ENCODE data around the gene PTPRM.

The PTPRM gene

DNA sequence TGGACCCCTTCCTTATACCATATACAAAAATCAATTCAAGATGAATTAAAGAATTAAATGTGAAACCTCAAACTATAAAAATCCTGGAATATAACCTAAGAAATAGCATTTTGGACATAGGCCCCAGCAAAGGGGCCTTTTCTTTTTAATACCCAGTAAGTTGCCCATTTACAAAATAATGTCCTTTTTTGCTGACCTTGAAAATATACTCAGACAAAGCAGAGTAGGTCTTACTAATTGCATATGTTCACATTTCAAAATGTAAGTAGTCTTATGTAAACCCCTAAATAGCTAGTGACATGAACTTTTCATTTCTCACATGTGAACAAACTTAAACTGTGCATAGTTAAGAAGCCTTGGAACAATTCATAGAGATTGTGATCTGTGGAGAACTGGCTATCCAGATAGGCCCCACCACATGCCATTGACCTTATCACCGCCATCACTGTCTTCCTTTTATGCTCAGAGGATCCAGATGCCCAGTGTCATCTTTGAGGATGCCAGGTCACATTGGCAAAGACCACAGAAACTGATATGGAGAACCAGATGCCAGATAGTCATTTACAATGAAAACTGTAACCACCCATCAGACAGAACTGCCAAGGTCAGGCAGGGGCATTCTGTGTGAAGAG, 759.8 kb downstream of the PTPRM start:
- no peak for DNase-seq (ENCODE audit: low read depth)

DNA sequence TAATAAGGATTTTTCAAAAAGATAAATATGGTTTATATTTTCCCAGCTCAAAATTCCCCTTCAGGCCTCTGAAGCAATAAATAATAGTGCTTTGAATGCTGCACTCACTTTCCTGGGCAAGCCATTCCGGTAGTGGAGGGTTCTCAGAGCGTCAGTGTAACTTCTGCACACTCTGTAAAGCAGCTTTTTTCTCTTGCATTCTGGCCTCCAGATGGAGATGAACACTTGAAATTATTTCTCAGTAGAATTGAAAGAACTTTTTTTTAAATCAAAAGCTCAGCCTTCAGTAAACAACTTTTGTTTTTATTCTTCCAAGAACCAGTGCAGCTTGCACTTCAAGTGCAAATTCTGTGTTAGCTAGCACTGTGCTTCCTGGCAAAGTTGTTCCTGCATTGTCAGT, 761.0 kb downstream of the PTPRM start:
- DNase-seq (ENCODE audit: low read depth): no peak

DNA sequence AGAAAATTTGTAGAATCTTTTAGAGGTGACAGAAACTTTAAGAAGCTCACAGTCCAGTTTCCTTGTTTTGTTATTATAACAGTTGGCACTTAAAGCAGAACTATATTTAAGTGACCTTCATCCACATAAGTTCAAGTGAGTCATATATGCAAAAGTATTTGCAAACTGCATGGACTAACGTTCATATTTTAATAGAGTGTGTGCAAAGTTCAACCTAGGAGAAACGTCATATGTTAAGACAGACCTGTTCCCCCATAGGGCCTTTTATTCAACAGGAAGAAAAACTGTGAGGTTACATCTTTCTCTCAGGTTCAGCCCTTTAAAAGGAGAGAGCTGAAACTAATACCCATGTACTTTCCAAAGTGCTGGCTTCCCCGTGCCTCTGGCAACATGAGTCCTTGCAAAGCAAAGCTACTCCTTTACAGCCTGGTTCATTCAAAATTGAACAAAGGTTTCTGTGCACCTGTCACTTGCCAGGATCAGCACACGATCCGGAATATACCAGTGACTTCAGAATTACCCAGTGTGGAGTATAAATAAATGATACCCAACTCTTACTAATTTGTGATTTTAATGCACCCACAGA, 762.2 kb downstream of the PTPRM start:
- no peak for DNase-seq (ENCODE audit: low read depth)

DNA sequence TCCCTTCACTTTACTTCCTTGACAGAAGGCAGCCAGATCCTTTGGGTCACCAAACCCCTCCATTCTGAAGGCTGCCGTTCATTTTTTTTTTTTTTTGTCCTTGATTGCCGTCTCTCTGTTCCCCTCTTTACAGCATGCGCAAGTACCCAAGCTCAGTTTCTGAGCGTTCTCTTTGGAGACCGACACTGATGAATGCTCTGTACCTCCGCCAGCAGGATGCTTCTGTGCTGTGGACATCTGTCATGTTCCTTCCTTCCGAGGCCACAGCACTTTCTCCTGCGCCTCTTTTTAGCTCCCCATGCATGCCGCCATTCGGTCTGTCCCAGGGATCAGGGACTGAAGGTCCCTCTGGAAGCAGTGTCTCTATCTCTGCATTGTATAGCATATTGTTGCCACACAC, 763.5 kb downstream of the PTPRM start:
- DNase-seq (ENCODE audit: low read depth): no peak

DNA sequence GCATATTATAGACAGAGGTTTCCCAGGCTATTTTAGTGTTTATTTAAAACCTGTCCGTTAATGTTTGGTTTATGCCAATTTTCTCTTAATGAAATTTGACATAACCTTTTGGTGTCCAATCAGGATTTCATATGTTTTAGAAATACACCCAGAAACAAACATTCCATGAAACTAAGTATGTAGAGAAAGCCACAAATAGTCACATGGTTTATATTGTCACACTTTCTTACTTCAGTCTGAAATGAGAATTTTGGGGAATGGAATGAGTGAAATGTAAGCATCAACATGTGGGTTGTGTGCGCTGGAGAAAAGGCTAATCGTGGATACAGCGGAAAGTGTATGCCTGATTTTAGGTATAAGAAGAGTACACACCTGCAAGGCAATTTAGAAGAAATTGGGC, 765.2 kb downstream of the PTPRM start:
- no peak for DNase-seq (ENCODE audit: low read depth)

DNA sequence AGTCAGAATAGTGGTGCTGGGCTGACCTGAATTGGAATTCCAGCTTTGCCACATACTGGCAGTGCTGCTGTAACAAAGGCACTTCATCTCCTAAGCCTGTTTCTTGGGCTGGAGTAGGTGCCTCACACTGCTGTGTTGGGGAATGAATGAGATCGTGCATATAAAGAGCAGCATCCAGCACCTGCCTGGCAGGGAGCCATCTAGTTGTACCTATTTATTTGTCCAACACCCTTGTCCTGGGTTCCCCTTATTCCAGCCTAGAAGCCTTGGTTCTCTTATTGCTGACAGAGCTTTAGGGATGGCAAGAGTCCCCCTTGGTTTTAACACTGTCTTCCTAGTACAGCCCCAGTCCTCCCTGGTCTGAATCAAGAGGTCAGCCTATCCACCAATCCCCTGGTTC, 766.8 kb downstream of the PTPRM start:
- DNase-seq (ENCODE audit: low read depth): no peak

DNA sequence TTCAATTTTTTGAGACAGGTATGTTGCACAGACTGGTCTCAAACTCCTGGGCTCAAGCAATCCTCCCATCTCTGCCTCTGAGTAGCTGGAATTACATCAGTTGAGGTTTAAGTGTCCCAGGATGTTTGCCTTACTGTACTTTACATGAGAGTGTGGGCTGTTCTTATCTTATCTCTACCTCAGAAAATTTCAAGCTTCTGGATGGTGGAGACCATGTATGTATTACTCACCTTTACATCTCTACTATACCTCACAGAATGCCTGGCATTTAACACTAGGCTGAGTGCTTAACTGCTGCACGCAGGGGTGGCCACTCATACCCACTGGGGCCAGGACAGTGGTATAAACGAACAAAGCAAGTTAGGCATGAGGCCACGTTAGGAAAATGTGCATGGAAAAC, 770.1 kb downstream of the PTPRM start:
- DNase-seq (ENCODE audit: low read depth): no peak

DNA sequence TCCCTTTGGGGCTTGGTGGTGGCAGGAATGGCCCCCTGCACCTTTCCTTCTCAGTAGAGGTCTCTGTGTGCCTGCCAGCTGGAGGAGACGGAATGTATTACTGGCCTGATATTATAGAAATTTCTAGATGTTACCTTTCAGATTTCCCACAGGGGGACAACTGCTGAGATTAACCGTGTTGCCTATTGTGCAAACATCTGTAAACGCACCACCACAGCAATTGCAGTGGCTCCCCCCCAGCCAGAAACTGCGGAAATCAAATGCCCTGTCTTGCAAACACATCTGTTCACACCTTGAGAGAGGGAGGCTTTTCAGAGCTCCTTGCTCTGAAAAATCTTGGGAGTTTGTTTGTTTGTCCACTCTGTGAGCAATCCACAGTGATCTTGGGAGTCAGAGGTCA, 772.1 kb downstream of the PTPRM start:
- DNase-seq (ENCODE audit: low read depth): no peak

DNA sequence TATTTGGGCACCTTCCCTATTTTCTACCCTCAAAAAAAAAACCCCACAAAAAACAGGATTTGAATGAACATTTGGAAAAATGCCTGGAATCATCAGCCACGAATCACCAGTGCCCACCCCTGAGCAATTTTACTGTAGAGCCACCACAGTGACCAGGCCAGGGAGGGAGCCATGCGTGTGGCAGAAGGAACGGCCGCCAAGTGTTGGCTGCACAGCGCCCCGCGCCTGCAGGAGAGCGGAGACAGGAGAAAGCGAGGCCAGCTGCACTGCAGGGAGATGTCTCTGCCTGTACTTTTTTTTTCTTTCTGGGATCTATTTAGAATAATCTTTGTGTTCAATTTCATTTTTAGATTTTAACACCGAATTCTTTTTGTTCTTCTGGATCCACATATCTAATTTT, 772.8 kb downstream of the PTPRM start:
- DNase-seq (ENCODE audit: low read depth): no peak

DNA sequence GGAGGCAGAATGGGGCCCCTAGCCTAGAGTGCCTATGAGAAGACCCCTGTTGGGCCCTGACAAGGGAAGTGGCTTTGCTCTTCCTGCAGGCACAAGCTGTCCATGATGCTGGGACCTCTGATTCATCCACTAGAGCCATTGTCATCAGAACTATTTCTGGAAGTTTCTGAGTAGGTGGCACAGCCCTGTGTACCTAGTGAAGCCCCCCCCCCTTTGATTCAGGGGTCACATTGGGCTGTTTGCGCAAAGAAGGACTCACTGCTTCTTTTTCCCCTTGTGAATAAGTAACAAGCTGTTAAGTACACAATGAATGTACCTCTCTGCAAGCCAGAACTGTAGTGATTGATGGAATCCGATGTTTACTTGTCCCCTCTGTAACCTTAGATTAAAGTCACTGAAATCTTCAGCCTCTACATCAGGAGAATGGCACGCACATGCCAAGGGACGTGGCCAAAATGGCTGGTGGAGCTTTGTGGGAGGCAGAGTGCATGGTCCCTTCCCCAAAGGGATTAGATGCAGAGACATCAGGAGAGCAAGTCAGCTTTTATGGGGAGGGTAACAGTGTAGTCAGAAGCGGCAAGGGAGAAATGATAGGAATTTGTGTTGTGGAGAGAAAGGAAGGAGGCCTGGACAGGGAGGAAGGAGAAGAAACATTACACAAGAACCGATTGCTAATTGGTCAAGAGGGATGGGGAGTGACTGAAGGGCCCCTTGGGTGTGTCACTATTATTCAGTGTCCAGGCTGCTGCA, 774.5 kb downstream of the PTPRM start:
- no peak for DNase-seq (ENCODE audit: low read depth)

DNA sequence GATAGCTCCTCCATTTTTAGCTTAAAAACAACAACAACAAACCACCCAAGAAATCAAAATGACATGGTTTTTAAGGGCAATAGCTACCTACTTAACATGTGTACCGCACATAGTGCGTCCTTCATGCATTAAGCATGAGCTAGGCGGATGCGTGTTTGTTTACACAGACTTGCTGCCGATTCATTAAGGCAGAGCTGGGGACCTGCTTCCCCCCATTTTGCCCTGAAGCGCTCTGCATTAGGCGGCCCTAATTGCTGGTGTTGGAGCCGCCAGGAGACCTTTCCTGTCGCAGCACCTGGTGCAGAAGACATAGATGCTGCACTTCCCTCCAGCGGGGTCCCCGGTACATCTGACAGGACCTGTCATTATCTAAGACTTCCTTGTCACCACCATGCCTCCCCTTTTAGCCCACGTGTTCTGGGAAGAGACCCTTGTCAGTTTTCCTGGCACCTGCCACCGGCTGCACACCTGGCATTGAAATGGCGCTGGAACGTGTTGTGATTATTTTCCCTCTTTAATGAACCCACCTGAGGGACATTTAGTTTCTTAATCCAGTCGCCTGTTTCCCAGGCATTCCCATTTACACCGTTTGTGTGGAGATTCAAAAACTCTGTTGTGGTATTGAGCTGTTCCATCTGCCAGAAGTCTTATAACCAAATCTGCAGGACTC, 781.1 kb downstream of the PTPRM start:
- DNase-seq (ENCODE audit: low read depth): no peak

DNA sequence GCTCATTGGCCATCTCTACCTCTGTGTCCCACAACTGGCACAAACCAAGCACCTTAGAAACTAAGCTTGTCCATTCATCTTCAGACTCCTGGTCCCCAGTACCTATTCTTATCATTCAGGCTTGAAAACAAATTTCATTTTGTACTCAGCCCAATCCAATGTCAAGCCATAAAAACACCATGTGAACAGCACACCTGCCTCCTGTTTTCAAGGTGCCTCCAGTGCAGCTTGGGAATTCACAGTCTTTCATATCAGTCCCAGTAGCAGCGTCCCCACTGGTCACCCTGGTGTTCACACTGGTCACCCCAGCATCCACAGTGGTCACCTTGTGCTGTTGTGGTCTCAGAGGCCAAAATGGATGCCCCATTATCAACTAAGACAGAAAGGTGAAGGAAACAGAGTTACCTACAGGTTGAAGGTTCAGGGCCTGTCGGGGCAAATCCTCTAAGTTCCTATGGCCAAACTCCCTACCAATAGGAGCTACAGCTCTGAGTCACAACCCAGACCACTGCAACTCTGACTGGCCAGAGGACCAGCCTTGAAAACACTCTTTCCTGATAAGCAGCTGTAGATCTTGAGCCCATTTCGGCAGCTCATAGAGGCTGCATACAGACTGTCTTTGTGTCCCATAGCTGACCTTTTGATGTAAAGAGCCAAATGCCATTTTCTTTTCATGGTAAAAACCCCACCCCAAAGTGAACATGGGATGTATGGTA, 782.6 kb downstream of the PTPRM start:
- no peak for DNase-seq (ENCODE audit: low read depth)

DNA sequence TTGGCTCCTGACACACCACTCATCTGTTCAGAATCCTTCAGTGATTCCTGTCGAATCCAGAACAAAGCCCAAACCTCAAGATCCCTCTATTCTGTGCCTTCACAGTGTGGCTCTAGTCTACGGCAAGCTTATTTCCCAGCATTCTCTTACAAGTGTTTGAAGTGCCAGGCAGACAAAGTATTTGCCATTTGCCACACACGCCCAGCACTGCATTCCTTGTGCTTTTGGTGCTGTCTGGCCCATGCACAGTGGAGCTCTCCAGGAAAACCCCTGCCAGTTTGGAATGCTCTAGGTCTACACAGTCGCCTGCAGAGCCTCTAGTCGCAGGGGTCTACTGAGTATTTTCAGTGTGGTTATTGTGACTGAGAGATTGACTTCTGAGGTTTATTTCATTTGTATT, 783.5 kb downstream of the PTPRM start:
- DNase-seq (ENCODE audit: low read depth): no peak

DNA sequence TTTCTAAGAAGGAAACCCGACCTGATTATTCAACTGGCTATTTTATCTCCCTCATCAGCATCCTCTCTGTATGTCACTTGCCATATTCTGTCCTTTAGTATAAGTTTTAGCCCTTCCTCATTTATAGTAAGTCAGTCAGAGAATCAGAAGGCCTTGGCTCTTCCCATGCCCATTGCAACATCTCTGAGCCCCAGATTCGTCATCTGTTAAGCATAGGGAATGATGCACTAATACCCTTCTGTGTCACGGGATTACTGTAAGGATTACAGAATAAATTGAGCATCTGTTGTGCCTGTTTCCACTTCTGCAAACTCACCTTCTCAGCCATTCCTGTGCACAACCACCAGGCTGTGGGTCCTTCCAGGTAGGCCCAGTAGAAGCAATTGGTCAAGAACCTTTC, 784.0 kb downstream of the PTPRM start:
- DNase-seq (ENCODE audit: low read depth): no peak

DNA sequence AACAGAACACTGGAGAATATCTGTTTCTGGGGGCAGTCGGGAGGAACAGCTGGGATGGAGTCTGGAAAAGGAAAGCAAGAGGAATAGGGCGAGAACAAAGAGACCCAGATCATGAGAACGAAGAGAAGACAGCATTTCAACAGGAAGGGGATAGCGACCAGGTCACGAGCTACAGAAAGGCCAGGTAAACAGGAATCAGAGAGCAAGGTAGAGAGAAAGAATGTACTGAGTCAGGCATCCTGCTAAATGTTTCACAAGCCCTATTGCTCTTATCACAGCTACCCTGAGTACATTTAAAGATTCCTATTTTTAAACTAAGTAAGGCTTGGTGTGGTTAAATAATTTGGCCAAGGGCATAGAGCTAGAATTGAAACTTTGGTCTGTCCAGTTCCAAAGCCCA, 787.2 kb downstream of the PTPRM start:
- no peak for DNase-seq (ENCODE audit: low read depth)

DNA sequence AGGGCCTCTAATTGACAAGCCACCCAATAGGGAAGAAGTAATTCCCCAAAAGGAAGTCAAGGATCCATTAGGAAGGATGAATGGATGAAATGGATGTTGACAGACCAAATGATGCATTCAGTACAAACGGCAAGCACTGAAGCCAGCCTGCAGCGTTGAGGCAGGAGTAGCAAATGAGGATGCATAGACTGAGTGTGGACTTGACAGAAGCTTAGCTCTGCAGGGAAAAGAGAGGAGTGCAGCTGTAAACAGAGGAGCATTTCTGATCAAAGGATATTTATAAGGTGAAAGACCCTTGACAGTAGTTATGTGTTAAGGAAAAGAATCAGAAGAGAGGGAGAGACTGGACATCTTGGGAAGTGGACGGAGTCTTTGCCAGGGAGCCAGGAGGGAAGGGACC, 788.9 kb downstream of the PTPRM start:
- no peak for DNase-seq (ENCODE audit: low read depth)

DNA sequence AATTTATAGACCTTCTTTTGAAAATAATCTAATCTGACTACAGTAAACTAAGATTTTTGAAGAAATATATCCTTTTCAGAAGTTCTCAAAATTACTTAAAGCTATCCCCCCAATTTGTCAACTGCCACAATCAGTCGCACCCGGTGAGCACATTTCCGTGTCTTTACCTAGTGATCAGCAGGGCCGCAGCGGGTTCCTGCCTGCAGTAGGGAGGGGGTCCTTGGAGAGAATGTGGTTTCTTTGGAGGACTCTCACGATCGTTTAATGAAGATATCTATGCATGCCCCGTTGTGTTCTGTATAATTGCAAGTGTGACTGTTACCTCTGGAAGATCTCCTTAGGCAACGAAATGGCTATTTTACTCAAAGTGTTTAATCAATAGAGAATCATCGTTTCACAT, 790.2 kb downstream of the PTPRM start:
- DNase-seq (ENCODE audit: low read depth): no peak

DNA sequence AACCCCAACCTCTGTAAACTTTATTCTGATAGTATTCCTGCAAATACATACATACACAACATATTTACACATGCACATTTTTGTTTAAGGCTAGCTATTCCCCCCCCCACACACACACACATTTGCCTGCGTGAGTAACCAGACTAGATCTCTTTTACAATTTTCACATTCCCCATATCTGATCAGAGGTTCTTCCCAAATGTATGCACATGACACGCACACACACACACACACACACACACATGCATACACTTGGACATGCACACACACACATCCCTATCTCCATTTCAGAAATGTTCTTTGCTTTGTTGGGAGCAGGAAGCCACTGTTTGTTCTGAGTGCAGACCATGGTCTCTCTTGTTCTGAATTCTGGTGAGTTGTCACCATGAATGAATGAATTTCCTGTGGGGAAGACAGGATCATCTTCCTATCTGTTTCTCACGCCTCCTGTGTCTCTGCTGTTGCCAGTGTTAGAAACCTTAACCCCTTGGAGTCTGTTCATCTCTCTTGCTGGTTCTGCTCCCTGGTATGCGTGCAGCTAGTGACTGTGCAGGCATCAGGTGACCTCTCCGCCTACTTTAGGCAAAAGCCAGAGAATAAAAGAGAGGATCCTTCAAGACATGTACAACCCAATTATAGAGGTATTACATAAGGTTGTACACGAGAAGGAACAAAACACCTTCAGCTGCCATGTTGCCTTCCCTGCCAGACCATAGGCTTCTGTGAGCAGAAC, 791.1 kb downstream of the PTPRM start:
- DNase-seq (ENCODE audit: low read depth): no peak

DNA sequence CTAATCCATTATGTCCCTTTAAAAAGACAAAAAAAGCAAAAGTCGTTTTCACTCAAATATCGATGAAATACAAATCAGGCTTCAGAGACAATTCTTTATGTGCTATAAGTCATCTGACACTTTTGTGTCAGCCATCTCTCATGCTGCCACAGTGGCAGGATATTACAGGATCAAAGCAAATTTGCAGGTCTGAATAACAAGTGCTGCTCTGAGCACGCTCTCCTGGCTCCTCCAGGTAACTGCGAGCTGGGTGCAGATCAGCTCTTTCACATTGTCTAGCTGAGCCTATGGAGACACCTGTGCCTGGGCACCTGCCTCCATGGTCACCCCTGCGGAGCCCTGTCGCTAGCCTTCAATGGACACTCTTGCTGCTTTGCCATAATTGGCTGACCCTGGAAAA, 792.0 kb downstream of the PTPRM start:
- DNase-seq (ENCODE audit: low read depth): no peak

DNA sequence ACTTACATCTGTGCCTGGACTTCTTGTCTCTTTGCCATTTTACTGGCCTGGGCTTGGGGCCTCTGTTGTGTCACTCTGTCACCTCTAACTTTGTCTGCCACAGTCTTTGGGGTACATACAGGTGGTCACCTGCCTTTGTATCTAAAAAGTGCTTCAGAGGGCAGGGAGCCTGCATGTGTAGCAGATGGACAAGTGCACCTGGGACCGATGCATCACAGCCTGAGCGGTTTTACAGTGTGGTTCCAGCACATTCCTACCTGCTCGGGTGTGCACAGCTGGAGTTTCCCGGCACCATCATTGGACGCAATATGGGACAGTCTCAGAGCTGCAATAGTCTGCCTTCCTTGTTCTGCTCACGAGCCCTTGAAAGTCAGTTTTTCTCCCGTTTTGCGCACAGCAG, 792.4 kb downstream of the PTPRM start:
- no peak for DNase-seq (ENCODE audit: low read depth)

DNA sequence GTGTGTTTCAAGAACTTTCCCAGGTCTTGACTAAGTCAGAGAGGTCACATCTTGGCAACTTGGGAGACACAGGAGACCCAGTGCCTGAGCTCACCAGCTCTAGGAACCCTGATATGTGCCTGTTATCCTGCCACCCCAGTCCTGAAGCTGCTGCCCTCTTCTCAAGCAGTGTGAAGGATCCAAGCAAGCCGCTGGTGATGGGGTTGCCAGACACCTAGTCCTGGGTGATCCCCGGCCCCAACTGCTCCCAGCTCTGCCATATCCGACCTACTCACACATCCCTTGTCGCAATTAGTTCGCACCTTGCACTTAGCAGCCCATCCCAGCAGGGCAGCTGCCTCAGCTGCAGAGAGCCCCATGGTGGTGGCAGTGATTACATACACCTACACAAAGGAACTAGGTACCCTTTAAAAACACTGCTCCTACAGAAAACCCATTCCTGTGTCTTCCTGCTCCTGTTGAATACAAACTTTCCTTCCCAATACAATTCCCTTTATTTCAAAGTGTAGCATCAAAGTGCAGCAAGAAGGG, 794.9 kb downstream of the PTPRM start:
- no peak for DNase-seq (ENCODE audit: low read depth)

DNA sequence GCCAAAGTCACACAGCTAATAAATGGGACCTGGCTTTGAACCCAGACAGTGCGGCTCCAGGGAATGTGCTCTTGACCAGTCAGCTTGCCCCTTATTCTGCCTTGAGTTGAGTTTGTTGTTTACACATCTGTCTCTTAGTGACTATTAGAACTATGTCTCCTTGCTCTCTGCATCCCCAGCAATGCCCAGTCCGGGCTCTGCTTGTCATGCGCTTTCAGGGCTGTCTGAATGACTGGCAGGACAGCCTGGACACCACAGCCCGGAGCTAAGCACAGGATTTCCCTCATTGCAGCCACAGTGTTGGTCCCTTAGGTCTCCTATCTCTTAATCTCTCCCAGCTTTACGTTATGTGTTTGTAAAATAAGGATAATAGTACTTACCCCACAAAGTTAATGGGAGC, 795.7 kb downstream of the PTPRM start:
- no peak for DNase-seq (ENCODE audit: low read depth)
